CD4-positive, alpha-beta T cell treated with Interferon alpha-2 for 1 hour (primary cell): Measurements from ENCODE around the gene ANGPT4.
"Not testable (repeated sequence)": the region's sequence is repeated elsewhere in the genome, so short reads cannot be mapped to it uniquely, and the experiment has no call there.

Experiments used
- DNase-seq, 2 donors: peaks; one replicate each; pipeline ENCODE4 v3.0.0-alpha.2; 2020 to 2022

The ANGPT4 gene

GRCh38 chr20:842547-842940 is 73.6 kb downstream of the ANGPT4 start:
- DNase-seq = no peak

- no peak for DNase-seq
These were observed 74.3 kb downstream of the ANGPT4 start for GRCh38 chr20:841568-842546.

GRCh38 chr20:840858-841567 is 75.1 kb downstream of the ANGPT4 start:
- DNase-seq = peak in 1 of 2 donors; percentile 27

- DNase-seq = no peak
These were observed 75.7 kb downstream of the ANGPT4 start for GRCh38 chr20:840503-840857.

GRCh38 chr20:839626-840025 is 76.5 kb downstream of the ANGPT4 start:
- no peak for DNase-seq

- no peak for DNase-seq
These were observed 77.1 kb downstream of the ANGPT4 start for GRCh38 chr20:839015-839414.

GRCh38 chr20:836190-836589 is 79.9 kb downstream of the ANGPT4 start:
- DNase-seq = no peak

DNA sequence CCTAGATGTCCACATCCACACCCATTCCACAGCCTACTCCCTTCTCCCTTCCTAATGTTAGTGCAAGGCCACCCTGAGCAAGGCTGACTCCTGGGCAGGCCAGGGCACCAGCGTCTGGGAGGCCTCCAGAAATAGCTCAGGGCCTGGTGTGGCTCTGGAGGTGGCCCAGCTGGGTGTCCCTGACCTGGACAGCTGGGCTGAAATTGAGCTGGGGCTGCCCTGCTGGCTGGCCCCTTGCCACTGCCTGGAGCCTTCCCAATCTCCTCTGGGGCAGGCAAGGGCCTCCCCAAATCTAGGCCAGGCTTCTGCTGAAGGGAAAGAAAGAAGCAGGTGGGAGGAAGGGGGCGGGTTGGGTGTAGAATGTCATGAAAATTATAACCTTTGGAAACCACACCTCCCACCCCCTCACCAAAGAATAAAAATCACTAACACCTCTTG is 80.5 kb downstream of the ANGPT4 start:
- no peak for DNase-seq

DNA sequence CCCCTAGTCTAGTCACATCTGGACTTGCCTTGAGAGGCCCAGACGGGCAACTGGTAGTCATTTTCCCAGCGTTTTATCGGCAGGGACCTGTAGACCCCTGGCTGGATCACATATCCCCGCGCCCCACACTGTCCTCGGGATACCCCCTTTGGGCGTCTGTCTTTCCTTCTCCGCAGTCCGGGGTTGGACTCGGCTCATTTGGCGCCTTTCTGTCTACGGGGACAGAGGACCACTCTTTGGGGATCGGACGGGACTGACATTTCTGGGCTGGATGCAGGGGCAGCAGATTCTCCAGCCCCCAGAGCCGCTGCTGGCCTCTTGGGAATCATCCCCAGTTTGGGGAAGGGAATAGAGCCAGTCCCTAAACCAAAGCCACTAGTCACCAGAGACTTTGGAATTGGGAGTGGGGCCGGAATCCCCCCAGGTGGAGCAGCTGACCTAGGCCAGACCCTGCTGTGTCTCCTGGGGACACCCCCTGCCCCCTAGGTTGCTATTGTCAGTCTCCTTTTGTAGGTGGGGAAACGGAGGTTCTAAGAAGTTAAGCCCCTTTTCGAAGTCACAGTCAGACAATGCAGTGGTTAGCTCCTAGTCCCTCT is 81.9 kb downstream of the ANGPT4 start:
- no peak for DNase-seq

- peak; percentile 94 to 97 for DNase-seq
These were observed 82.5 kb downstream of the ANGPT4 start, which contains the start of gene FAM110A for GRCh38 chr20:833450-834150. Gene FAM110A (plus strand): TSS chr20:833715. CDS start chr20:844805, 11,090 bp downstream.

DNA sequence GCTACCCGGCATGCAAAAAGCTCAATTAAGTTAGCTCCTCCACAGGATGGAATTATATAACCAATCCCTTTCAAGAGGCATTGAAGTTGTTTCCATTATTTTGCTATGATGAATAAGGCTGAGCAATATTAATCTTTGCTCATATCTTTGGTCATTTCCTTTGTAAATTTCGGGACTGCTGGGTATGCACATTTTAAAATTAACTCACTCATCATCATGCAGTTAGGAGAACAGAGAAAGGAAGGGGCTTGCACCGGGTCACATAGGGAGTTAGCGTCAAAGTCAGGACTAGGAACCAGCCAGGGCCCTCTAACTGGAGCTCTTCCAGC is 83.0 kb downstream of the ANGPT4 start:
- no peak for DNase-seq

GRCh38 chr20:831956-832355 is 84.2 kb downstream of the ANGPT4 start:
- DNase-seq = no peak

DNA sequence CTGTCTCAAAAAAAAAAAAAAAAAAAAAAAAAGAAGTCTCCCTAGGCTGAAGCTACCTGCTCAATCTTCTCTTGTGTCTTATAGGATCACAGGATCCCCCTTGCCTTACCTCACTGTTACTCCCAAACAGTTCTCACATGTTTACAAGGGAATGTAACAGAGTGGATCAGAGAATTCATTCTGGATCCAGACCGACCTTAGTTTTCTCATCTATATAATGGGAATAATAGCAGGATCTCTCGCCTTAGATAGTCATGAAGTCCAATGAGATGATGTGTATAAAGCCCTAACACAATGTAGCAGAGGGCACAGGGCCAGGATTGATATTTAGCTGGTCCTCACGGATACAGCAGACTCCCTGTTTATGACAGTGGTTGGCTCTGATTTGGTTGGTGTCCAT is 84.9 kb downstream of the ANGPT4 start:
- no peak for DNase-seq

GRCh38 chr20:830011-830521 is 86.1 kb downstream of the ANGPT4 start:
- DNase-seq = no peak

GRCh38 chr20:829551-829950 is 86.6 kb downstream of the ANGPT4 start:
- DNase-seq = no peak

- no peak for DNase-seq
These were observed 87.1 kb downstream of the ANGPT4 start for GRCh38 chr20:828987-829386.

GRCh38 chr20:827981-828380 is 88.2 kb downstream of the ANGPT4 start:
- not testable (repeated sequence) for DNase-seq

DNA sequence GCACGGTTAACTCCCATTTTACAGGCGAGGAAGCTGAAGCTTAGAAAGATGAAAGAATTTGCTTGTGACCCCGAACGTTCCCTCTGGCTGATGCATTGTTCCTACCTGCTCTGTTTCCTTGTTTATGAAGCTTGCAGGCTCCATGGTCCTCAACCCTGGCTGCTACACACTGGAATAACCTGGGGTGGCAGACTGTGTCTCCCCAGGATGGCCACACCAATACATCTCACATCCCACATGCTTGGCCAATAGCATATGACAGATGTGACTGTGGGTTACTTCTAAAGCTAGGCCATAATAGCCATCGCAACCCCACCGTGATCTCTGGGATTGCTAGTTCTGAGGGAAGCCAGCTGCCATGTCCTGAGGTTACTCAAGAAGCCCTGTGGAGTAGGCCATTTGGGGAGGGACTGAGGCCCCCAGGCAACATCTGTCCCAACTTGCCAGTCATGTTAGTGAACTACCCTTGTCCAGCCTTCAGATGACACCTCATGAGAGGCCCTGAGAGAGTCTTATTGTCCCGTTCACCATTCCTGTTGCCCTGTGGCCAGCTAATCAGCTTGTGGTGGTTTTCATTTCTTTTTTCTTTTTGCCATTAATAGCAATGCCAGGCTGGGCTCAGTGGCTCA is 89.3 kb downstream of the ANGPT4 start:
- no peak for DNase-seq

DNA sequence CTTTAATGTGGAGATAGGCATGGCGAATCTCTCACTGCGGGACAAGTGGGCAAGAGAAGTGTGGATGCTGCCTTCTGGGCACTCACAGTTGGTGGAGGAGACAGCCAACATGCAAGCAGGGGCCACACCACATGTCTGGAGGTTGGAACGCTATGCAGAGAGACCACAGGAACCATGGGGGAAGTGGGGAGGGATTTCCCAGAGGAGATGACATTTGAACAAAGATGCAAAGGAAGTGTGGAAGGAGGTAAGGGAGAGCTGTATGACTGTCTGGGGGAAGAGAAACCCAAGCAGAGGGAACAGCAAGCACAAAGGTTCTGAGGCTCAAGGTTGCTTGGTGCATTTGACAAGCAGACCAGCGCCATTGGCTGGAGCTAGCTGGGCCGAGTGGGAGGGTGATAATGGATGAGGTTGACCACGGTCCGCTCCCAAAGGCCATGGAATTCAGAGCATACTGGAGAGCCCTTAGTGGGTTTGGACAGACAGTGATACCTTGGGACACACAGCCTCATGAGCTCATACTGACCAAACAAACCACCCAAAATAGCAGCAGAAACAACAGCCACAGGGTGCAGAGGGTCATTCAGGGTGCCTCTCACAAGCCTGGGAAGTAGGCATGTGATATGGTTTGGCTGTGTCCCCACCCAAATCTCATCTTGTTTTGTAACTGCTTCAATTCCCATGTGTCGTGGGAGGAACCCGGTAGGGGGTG is 90.3 kb downstream of the ANGPT4 start:
- no peak for DNase-seq

GRCh38 chr20:824916-825315 is 91.2 kb downstream of the ANGPT4 start:
- no peak for DNase-seq

DNA sequence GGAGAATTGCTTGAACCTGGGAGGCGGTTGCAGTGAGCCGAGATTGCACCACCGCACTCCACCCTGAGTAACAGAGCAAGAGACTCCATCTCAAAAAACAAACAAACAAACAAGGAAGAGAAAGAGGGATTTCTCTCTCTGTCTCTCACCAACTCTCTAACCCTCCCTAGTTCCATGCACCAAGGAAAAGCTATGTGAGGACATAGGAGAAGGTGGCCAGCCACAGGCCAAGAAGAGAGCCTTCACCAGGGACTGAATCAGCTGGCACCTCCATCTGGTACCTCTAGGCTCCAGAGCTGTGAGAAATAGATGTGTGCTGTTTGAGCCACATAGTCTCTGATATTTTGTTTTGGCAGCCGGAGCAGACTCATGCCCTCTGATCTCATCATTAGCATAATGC is 91.6 kb downstream of the ANGPT4 start:
- no peak for DNase-seq

GRCh38 chr20:823574-823902 is 92.6 kb downstream of the ANGPT4 start:
- no peak for DNase-seq
